Fibroblast of mammary gland (primary cell): ENCODE results near the gene GCNT2.
"Not testable (repeated sequence)": the region's sequence is repeated elsewhere in the genome, so short reads cannot be mapped to it uniquely, and the experiment has no call there.

ENCODE experiments used
- DNase-seq: peaks from one replicate; pipeline ENCODE4 v3.0.0-alpha.2; 2010; ENCODE audit warnings: low read depth
- H3K4me3 ChIP-seq: 2 replicates; pipeline ENCODE4 v1.5.1; 2011; ENCODE audit warnings: low read depth, mild to moderate bottlenecking, low read length, moderate library complexity; ENCODE audit not compliant: control insufficient read depth
- TF ChIP-seq, protein P1 (sequence below): conservative IDR thresholded peaks from 2 replicates; pipeline ENCODE4 v1.5.1; 2011; ENCODE audit warnings: low read depth, low read length, inconsistent platforms; ENCODE audit not compliant: control insufficient read depth, insufficient read depth

The GCNT2 gene

DNA sequence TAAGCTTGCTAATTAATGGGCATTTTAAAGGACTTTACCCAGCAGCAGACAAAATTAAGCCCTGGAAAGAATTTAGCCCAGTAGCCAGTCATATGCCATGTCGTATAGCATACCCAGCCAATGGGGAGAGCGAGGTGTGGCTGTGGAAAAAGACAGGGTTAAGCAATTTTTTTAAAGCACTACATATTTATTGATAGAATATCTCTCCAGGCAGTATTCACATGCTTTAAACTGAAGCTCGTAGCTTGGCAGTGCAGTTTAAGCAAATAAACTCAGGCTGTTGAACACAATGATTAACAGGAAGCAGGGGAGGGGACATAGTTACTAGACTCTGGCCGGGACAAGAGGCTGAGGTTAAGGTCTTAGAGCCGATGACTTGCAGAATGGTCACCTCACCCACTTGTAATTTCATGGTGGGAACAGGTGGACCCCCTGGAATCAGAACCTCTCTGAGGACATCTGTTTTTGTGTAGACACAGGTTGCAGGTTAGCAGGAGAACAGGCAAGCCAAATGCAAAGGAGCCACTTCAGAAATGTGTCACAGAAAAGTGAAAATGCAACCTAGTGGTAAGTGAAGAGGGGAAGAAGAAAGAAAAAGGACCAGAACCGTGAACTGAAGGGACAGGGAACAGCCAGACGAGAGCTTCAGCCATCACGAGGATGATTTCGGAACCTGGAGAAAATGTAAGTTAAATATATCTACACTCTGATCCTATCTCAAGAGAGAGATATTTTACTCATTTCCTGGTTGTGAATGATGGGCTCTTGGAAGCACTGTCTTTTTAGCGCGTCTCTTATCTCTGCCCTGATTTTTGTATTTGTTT, 7.2 kb downstream of the GCNT2 start:
- TF ChIP-seq, protein P1, sequence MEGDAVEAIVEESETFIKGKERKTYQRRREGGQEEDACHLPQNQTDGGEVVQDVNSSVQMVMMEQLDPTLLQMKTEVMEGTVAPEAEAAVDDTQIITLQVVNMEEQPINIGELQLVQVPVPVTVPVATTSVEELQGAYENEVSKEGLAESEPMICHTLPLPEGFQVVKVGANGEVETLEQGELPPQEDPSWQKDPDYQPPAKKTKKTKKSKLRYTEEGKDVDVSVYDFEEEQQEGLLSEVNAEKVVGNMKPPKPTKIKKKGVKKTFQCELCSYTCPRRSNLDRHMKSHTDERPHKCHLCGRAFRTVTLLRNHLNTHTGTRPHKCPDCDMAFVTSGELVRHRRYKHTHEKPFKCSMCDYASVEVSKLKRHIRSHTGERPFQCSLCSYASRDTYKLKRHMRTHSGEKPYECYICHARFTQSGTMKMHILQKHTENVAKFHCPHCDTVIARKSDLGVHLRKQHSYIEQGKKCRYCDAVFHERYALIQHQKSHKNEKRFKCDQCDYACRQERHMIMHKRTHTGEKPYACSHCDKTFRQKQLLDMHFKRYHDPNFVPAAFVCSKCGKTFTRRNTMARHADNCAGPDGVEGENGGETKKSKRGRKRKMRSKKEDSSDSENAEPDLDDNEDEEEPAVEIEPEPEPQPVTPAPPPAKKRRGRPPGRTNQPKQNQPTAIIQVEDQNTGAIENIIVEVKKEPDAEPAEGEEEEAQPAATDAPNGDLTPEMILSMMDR = no peak
- H3K4me3 ChIP-seq = no peak overlapping the region
- no peak for DNase-seq

DNA sequence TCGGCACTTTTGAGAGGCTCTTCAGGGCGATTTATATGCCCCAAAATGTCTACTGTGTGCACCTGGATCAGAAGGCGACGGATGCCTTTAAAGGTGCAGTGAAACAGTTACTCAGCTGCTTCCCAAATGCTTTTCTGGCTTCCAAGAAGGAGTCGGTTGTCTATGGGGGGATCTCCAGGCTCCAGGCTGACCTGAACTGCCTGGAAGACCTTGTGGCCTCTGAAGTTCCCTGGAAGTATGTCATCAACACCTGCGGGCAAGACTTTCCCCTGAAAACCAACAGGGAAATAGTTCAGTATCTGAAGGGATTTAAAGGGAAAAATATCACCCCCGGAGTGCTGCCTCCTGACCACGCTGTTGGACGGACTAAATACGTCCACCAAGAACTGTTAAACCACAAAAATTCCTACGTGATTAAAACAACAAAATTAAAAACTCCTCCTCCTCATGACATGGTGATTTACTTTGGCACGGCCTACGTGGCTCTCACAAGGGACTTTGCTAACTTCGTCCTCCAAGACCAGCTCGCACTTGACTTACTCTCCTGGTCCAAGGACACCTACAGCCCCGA, 8.2 kb downstream of the GCNT2 start:
- no peak for DNase-seq
- H3K4me3 ChIP-seq = no peak overlapping the region
- TF ChIP-seq, protein P1 = no peak

DNA sequence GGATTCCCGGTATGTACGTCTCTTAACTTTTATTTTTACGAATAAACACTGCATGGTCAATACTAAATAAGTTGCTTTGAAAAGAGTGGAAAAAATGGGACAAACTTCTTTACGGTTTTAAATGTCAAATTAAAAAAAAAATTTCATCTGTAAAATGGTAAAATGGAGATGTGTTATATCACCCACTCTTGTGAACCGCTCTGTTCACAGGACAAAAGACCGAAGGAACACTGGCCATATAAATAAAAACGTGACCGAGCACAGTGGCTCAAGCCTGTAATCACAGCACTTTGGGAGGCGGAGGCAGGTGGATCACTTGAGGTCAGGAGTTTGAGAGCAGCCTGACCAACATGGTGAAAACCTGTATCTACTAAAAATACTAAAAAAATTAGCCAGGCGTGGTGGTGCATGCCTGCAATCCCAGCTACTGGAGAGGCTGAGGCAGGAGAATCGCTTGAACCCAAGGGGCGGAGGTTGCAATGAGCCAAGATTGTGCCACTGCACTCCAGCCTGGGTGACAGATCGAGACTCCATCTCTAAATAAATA, 8.8 kb downstream of the GCNT2 start:
- H3K4me3 ChIP-seq, DNase-seq: not testable (repeated sequence)

DNA sequence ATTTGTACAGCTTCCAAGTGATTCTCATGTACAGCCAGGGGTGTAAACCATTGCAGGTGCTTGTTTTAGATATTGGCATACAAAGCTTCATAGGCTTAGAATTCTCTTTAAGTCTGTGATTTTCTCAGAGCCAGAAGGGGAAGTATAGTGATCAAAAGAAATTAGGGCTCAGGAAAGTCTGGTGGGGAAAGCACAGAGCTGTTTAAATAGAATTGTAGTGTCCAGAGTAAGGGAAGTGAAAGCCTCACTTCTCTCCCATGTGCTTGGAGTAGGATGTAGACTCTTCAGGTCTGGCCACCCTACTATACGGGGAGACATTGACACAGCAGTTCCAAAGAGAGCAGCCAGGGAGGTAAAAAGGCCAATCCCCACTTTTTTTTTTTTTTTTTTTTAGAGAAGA, 10.4 kb downstream of the GCNT2 start:
- TF ChIP-seq, protein P1 = no peak
- no peak overlapping the region for H3K4me3 ChIP-seq
- no peak for DNase-seq

DNA sequence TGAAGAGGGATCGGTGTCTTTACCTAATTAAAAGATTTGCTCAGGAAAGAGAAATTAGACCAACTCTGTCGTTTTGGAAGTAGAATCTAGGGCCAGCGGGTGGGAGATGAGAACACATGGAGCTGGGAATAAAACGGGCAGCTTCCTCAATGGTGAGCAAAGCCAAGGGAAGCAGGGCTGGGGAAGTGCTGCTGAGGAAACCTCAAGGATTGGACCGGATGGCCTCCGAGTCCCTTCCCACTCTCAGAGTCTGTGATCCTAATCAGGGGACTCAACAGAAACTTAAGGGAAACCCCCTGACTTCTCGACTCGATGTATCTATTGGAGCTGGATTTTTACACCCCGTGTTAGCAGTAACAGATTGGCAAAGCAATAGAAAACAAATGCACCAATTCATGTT, 10.8 kb downstream of the GCNT2 start:
- H3K4me3 ChIP-seq = no peak overlapping the region
- TF ChIP-seq, protein P1 = no peak

DNA sequence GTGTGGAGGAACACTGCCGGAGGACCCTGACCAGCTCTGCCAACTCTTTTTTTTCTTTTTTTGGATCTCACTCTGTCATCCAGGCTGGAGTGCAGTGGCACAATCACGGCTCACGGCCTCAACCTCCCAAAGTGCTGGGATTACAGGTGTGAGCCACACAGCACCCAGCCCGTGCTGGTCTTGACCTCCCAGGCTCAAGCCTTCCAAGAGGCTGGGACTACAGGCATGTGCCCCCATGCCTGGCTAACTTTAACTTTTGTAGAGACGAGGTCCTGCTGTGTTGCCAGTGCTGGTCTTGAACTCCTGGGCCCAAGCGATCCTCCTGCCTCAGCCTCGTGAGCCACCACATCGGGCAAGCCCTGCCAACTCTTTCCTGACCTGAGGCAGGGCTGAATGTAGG, 11.2 kb downstream of the GCNT2 start:
- no peak overlapping the region for H3K4me3 ChIP-seq
- DNase-seq = no peak
- TF ChIP-seq, protein P1 = no peak

More for the DNA sequence above, 10.8 kb downstream of the GCNT2 start:
- DNase-seq = no peak

DNA sequence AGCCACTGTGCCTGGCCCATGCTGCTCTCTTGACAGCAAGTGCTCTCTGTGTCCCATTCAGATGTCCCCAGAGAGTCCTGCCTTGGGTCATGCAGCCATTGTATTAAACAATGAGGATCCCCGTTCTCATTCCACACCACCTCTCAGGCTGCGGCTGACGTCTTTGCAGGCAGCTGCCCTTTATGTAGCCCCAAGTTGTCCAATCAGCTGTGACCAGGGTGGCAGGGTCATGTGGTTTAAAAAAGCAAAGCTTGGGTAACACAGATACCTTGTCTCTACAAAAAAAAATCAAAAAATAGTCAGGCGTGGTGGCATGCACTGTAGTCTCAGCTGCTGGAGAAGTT, 13.2 kb downstream of the GCNT2 start:
- no peak overlapping the region for H3K4me3 ChIP-seq
- TF ChIP-seq, protein P1 = no peak
- DNase-seq = no peak
